MM.1S (cell line): ENCODE data around the gene HACD1.

Experiments
- EZH2 ChIP-seq: fragments of 300-600 bp; sonication (generic); optimal IDR thresholded peaks from 2 replicates; pipeline ENCODE3; 2017; ENCODE audit warnings: low read depth, mild to moderate bottlenecking, antibody characterized with exemption, low read length, mixed read lengths
- EZH2phosphoT487 ChIP-seq: fragments of 300-600 bp; sonication (generic); IDR thresholded peaks from 2 replicates; pipeline ENCODE4 v1.6.1; 2018; ENCODE audit warnings: antibody characterized with exemption, low read length
- TF ChIP-seq, protein P1 (sequence below): fragments of 300-600 bp; sonication (generic); IDR thresholded peaks from 2 replicates; pipeline ENCODE4 v1.5.1; 2016; ENCODE audit warnings: antibody characterized with exemption, low read length, mixed read lengths

DNA sequence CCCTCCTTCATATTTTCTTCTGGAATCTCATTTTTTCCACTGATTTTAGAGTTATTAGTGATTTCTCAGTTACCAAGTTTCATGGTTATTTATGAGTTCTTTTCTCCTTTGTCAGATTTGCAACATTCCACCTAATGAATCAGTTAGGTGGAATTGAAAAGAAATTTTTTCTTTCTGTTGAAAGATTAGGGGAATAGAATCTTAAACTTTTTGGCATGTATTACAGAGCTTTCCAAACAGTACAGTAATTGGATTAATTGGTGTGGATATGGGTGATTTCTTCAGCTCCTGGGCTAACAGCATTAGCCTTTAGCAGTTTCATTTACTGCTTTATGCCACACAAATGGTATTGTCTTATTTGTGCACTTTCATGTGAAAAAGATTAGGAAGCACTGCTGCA is 43.7 kb upstream of the HACD1 start:
- TF ChIP-seq, protein P1, sequence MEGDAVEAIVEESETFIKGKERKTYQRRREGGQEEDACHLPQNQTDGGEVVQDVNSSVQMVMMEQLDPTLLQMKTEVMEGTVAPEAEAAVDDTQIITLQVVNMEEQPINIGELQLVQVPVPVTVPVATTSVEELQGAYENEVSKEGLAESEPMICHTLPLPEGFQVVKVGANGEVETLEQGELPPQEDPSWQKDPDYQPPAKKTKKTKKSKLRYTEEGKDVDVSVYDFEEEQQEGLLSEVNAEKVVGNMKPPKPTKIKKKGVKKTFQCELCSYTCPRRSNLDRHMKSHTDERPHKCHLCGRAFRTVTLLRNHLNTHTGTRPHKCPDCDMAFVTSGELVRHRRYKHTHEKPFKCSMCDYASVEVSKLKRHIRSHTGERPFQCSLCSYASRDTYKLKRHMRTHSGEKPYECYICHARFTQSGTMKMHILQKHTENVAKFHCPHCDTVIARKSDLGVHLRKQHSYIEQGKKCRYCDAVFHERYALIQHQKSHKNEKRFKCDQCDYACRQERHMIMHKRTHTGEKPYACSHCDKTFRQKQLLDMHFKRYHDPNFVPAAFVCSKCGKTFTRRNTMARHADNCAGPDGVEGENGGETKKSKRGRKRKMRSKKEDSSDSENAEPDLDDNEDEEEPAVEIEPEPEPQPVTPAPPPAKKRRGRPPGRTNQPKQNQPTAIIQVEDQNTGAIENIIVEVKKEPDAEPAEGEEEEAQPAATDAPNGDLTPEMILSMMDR: no peak
- TF ChIP-seq EZH2 (no peak), EZH2phosphoT487 (no peak)
